Right kidney (tissue), 9 donors: ENCODE data around the gene CPA3.

Source experiments
- DNase-seq: peaks from one replicate; pipeline ENCODE4 v3.0.0-alpha.2; 2016
- long read RNA-seq, 8 donors: transcript quantifications; one replicate each; lab custom pipeline, GENCODE V29; 2026

The CPA3 gene
- long read RNA-seq, donor 1, partial matches to known transcripts, result 0 of 1 reads
- long read RNA-seq, donor 1, other reads (novel, unspliced or antisense), result 0 of 1 reads
- long read RNA-seq, donor 2, result 0 reads
- long read RNA-seq, donor 3, result 0 reads
- long read RNA-seq, donor 4, result 0 reads
- long read RNA-seq, donor 5, result 0 reads
- long read RNA-seq, donor 6, result 0 reads
- long read RNA-seq, donor 7, result 0 reads
- long read RNA-seq, donor 8, result 0 reads

GRCh38 chr3:148865049-148865448, at the start of gene CPA3:
Gene CPA3 (plus strand): TSS chr3:148865296. CDS start chr3:148865308, 12 bp downstream.
- no peak for DNase-seq

GRCh38 chr3:148815316-148816110, 49.6 kb upstream of the CPA3 start:
- no peak for DNase-seq

GRCh38 chr3:148816427-148816826, 48.7 kb upstream of the CPA3 start:
- no peak for DNase-seq

GRCh38 chr3:148816981-148817525, 48.0 kb upstream of the CPA3 start:
- DNase-seq, result no peak

- no peak for DNase-seq
Observed at GRCh38 chr3:148820361-148821245, 44.5 kb upstream of the CPA3 start.

GRCh38 chr3:148823026-148823425, 42.1 kb upstream of the CPA3 start:
- no peak for DNase-seq

- no peak for DNase-seq
Observed at GRCh38 chr3:148825476-148825875, 39.6 kb upstream of the CPA3 start.

- DNase-seq, result no peak
Observed at GRCh38 chr3:148827585-148827984, 37.5 kb upstream of the CPA3 start, which contains the start of gene CPB1. Gene CPB1 (plus strand): TSS chr3:148827811. CDS start chr3:148827824, 13 bp downstream.

GRCh38 chr3:148828136-148828690, 36.9 kb upstream of the CPA3 start:
- no peak for DNase-seq

GRCh38 chr3:148829926-148830325, 35.2 kb upstream of the CPA3 start:
- no peak for DNase-seq

GRCh38 chr3:148833223-148833622, 31.9 kb upstream of the CPA3 start:
- no peak for DNase-seq

- no peak for DNase-seq
Observed at GRCh38 chr3:148839805-148840204, 25.3 kb upstream of the CPA3 start.

GRCh38 chr3:148840451-148840850, 24.6 kb upstream of the CPA3 start:
- DNase-seq, result no peak

- no peak for DNase-seq
Observed at GRCh38 chr3:148845756-148846395, 19.2 kb upstream of the CPA3 start.

- no peak for DNase-seq
Observed at GRCh38 chr3:148847351-148847750, 17.7 kb upstream of the CPA3 start.

GRCh38 chr3:148848410-148848809, 16.7 kb upstream of the CPA3 start:
- no peak for DNase-seq

- no peak for DNase-seq
Observed at GRCh38 chr3:148852271-148852992, 12.7 kb upstream of the CPA3 start.

GRCh38 chr3:148853076-148853475, 12.0 kb upstream of the CPA3 start:
- no peak for DNase-seq

- no peak for DNase-seq
Observed at GRCh38 chr3:148854061-148854460, 11.0 kb upstream of the CPA3 start.

- no peak for DNase-seq
Observed at GRCh38 chr3:148856384-148856783, 8.7 kb upstream of the CPA3 start.

- no peak for DNase-seq
Observed at GRCh38 chr3:148857316-148857715, 7.8 kb upstream of the CPA3 start.
